22Rv1 (cell line): ENCODE results near the gene FBXL7.

Experiments
- ZFX ChIP-seq: fragments of 450-650 bp; IDR thresholded peaks from 2 replicates; pipeline ENCODE4 v1.6.1; 2017; ENCODE audit warnings: antibody characterized with exemption, borderline replicate concordance
- TF ChIP-seq, protein P1 (sequence below): fragments of 450-650 bp; IDR thresholded peaks from 2 replicates; pipeline ENCODE4 v1.5.1; 2017; ENCODE audit warnings: mild to moderate bottlenecking

DNA sequence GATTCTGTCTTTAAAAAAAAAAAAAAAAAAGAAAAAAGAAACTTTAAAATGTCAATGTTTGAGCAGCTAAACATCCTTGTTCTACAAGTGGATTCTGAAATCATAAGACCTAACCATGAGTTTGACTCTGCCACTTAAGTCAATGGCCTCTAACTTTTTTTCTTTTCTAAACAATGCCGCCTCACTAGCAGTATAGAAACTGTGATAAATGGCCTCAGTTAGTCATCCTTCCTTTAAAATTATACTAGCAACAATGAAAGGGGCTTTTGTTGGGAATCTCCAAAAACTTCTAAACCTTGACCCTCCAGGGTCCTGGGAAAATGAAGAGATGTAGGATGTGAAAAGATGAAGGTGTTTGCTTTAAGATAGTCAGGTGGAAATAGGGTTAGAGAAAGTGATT is 71.1 kb downstream of the FBXL7 start:
- TF ChIP-seq, protein P1, sequence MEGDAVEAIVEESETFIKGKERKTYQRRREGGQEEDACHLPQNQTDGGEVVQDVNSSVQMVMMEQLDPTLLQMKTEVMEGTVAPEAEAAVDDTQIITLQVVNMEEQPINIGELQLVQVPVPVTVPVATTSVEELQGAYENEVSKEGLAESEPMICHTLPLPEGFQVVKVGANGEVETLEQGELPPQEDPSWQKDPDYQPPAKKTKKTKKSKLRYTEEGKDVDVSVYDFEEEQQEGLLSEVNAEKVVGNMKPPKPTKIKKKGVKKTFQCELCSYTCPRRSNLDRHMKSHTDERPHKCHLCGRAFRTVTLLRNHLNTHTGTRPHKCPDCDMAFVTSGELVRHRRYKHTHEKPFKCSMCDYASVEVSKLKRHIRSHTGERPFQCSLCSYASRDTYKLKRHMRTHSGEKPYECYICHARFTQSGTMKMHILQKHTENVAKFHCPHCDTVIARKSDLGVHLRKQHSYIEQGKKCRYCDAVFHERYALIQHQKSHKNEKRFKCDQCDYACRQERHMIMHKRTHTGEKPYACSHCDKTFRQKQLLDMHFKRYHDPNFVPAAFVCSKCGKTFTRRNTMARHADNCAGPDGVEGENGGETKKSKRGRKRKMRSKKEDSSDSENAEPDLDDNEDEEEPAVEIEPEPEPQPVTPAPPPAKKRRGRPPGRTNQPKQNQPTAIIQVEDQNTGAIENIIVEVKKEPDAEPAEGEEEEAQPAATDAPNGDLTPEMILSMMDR = no peak
- TF ChIP-seq ZFX = no peak
